CD4-positive, alpha-beta memory T cell (primary cell): ENCODE results near the gene AKAP7. TPM values are rescaled to one million over a fixed set of nuclear protein-coding genes. Genes with fewer than 3 reads are reported as not detected.
A peak's percentile ranks its signal among the peaks of the same experiment; 100 is the strongest.

ENCODE experiments used
- CTCF ChIA-PET: fragments of 350-600 bp; sonication (Branson Sonifier 250); formaldehyde crosslinking; loops from one replicate; lab custom pipeline; 2021; ENCODE audit warnings: inconsistent platforms; ENCODE audit not compliant: partially characterized antibody; lab: Charles Lee
- POLR2A ChIA-PET: fragments of 350-600 bp; sonication (Branson Sonifier 250); formaldehyde crosslinking; loops from one replicate; lab custom pipeline; 2021; ENCODE audit not compliant: partially characterized antibody; lab: Charles Lee
- DNase-seq, 5 donors: peaks; one replicate each; pipeline versions ENCODE4 v3.0.0 to v3.0.0-alpha.2; 2020 to 2022; ENCODE audit warnings: mixed read lengths in 1 of 5
- H3K27ac ChIP-seq: one replicate; pipeline ENCODE4 v1.7.0; 2013; ENCODE audit warnings: low read depth, low read length
- H3K27me3 ChIP-seq: 2 replicates; pipeline ENCODE4 v1.7.0; 2013; ENCODE audit warnings: mild to moderate bottlenecking, low read length, moderate library complexity; ENCODE audit not compliant: insufficient read depth
- H3K36me3 ChIP-seq: 2 replicates; pipeline ENCODE4 v1.7.0; 2013; ENCODE audit warnings: mild to moderate bottlenecking, low read length, moderate library complexity; ENCODE audit not compliant: insufficient read depth
- H3K4me1 ChIP-seq: 2 replicates; pipeline ENCODE4 v1.7.0; 2013; ENCODE audit warnings: mild to moderate bottlenecking, low read length, moderate library complexity; ENCODE audit not compliant: insufficient read depth
- H3K4me3 ChIP-seq, 2 donors: one replicate each; pipeline ENCODE4 v1.7.0; 2013; ENCODE audit warnings: low read length in 2 of 2, mild to moderate bottlenecking in 1 of 2
- H3K9me3 ChIP-seq, 2 donors: one replicate each; pipeline ENCODE4 v1.7.0; 2013; ENCODE audit warnings: low read length in 2 of 2, control low read depth in 1 of 2; ENCODE audit not compliant: control insufficient read depth in 1 of 2
- H3K27ac Mint-ChIP-seq, 7 donors: one replicate each; pipeline ENCODE4 v1.8.0; 2020 to 2021; ENCODE audit warnings: mixed read lengths in 7 of 7, mild to moderate bottlenecking in 6 of 7, inconsistent platforms in 3 of 7, moderate library complexity in 3 of 7
- H3K27me3 Mint-ChIP-seq, 2 donors: one replicate each; pipeline ENCODE4 v1.8.0; 2020 to 2021; ENCODE audit warnings: mixed read lengths in 2 of 2
- H3K36me3 Mint-ChIP-seq, 2 donors: one replicate each; pipeline ENCODE4 v1.8.0; 2020 to 2021; ENCODE audit warnings: mixed read lengths in 2 of 2, inconsistent platforms in 1 of 2, mild to moderate bottlenecking in 1 of 2
- H3K4me1 Mint-ChIP-seq, 4 donors: one replicate each; pipeline ENCODE4 v1.8.0; 2020 to 2021; ENCODE audit warnings: mixed read lengths in 4 of 4, mild to moderate bottlenecking in 1 of 4
- H3K4me3 Mint-ChIP-seq, 8 donors: one replicate each; pipeline ENCODE4 v1.8.0; 2020 to 2021; ENCODE audit warnings: mixed read lengths in 8 of 8, mild to moderate bottlenecking in 7 of 8, moderate library complexity in 6 of 8, inconsistent platforms in 3 of 8
- H3K9me3 Mint-ChIP-seq, 8 donors: one replicate each; pipeline ENCODE4 v1.8.0; 2020 to 2021; ENCODE audit warnings: mixed read lengths in 8 of 8, mild to moderate bottlenecking in 5 of 8, inconsistent platforms in 3 of 8, moderate library complexity in 1 of 8
- intact Hi-C: fragments of 100-400 bp; cut with micrococcal nuclease; formaldehyde crosslinking; loops from one replicate; pipeline ENCODE4 v1.15.1; 2023
- polyA plus RNA-seq, 2 donors: library from polyadenylated mRNA; unstranded; fragments of 300-500 nt; fragmentation: Illumina TruSeq; gene quantifications; one replicate each; pipeline ENCODE4 v1.2.3, GENCODE V29; 2021
- total RNA-seq, 2 experiments: library from RNA; stranded (reverse); gene quantifications; one replicate each; pipeline ENCODE4 v1.2.3, GENCODE V29; 2021

AKAP7 gene
- total and polyA plus RNA-seq, 4 experiments from 2014 or later, result 14.5 to 19.0 (median 15.8) TPM

DNA sequence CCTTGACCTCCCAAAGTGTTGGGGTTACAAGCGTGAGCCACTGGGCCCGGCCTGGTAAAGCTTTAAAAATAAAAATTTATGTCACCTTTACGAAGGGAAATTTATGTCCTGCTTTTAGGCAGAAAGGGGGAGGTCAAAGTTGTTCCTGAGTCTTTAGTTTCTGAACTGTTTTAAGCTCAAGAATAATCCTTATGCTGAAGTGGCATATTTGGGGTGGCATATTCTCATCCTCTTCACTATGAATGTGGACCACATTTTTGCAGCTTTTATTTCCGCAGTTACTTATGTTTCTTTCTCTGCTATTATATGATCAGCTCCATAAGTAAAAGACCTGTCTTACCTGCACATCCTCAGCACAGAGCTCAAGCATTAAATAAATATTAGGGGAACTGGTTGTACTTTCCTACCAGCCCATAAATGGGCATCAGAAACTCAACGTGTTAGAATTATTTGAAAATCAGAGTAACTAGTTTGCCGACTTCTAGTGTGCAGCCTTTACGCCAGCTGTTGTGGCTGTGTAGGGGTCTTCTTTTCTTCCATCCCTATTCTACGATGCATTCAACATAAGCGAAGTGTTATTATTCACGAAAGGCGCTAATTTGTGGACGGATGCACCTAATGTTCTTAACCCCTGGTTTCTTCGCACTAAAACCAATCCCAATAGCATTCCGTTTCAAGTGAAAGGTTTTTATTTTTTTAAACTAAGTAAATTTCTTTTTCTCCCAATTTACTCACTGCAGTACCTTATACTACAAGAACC lies 867 bp upstream of the AKAP7 start:
- peak overlapping the region; percentile 87 to 94 (median 91) for H3K4me3 Mint-ChIP-seq
- Histone ChIP-seq H3K9me3 (no peaks in the 10 kb centered on the region), H3K27ac (no peak overlapping the region), H3K4me3 (no peak overlapping the region), H3K27me3 (no peaks in the 10 kb centered on the region), H3K36me3 (no peaks in the 10 kb centered on the region), H3K4me1 (peaks cover 17% of the 10 kb centered on the region)
- ChIA-PET POLR2A (interaction anchor here (1.8 kb wide), 1 partner anchor 65 kb away, joined by 6 read pairs; no protein-coding TSS in a partner anchor), CTCF (interaction anchor here (1.2 to 1.4 kb wide), 4 partner anchors 18 to 399 kb away, joined by 3 to 5 read pairs (median 4); no protein-coding TSS in a partner anchor)
- H3K36me3 Mint-ChIP-seq, result peaks cover 0 to 5% of the 10 kb centered on the region in 2 donors
- H3K27ac Mint-ChIP-seq, result peak overlapping the region in 5 of 7 donors; percentile 70 to 95 (median 92)
- intact Hi-C loops, result no loop called here
- no peak for DNase-seq
- peaks cover 8 to 26% (median 18%) of the 10 kb centered on the region in 4 donors for H3K4me1 Mint-ChIP-seq
- H3K9me3 Mint-ChIP-seq, result no peaks in the 10 kb centered on the region
- peaks cover 1 to 5% of the 10 kb centered on the region in 2 donors for H3K27me3 Mint-ChIP-seq

DNA sequence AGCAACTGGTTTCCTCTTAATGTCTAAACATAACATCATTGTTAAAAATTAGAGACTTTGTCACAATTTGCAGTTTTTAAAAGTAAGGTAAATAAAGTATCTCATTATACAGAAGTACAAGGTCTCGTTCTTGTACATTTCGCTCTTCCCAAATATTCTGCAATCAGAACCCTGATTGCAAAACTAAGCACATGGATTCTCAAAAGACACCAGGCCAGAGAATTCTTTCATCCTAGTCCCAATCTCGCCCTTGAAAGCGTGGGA lies 355 bp upstream of the AKAP7 start:
- peaks cover 17% of the 10 kb centered on the region for H3K4me1 ChIP-seq
- Mint-ChIP-seq H3K36me3 (peaks cover 0 to 5% of the 10 kb centered on the region in 2 donors), H3K4me3 (peak overlapping the region; percentile 87 to 94 (median 91)), H3K4me1 (peaks cover 12 to 31% (median 22%) of the 10 kb centered on the region in 4 donors), H3K27me3 (peaks cover 1 to 5% of the 10 kb centered on the region in 2 donors), H3K27ac (peak overlapping the region; percentile 47 to 95 (median 87)), H3K9me3 (no peaks in the 10 kb centered on the region)
- H3K36me3 ChIP-seq, result no peaks in the 10 kb centered on the region
- peak overlapping the region in 1 of 2 donors; percentile 42 for H3K4me3 ChIP-seq
- H3K27ac ChIP-seq, result peak overlapping the region; percentile 27
- intact Hi-C loops, result loop anchor here (5.0 kb wide), 1 partner anchor 73 kb away; the partner anchor contains the start of gene EPB41L2
- ChIA-PET POLR2A (interaction anchor here (1.8 kb wide), 1 partner anchor 65 kb away, joined by 6 read pairs; no protein-coding TSS in a partner anchor), CTCF (no interaction called here)
- H3K9me3 ChIP-seq, result no peaks in the 10 kb centered on the region
- H3K27me3 ChIP-seq, result no peaks in the 10 kb centered on the region
- DNase-seq, result no peak

DNA sequence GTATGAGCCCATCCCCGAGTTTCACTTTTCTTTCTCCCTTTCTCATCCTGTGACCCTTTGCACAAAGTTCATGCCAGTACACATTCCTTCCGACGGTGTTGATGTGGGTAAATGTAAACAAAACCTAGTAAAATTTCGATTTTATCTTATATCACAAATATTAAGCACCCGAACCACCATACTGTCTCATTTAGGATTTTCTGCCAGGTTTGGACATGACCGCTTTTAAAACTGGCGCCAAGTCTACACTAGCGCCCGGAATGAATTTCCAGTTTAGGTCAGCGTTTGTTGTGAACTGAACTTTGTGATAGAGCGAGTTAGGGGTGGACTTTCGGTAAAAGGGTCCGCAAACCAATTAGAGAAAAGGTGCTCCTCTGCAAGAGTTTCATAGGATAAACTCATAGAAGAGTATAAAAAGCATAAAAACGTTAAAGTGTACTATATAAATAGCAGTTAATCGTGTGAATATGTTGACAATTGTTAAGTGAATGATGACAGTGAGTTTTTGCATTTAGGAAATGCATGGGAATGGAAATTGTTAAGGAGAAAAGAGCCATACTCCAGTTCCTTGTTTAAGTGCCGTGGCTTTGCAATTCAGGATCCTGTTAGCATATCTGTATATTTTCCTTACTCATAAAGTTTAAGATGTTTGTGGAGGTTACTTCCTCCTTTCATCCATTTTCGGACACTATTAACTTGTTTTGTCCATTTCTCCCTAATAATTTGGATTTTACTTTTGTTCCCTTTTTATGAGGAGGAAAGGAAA lies 937 bp downstream of the AKAP7 start:
- peak overlapping the region; percentile 92 to 98 (median 94) for H3K4me3 Mint-ChIP-seq
- peaks cover 0 to 5% of the 10 kb centered on the region in 2 donors for H3K36me3 Mint-ChIP-seq
- no peaks in the 10 kb centered on the region for H3K9me3 ChIP-seq
- no peak for DNase-seq
- H3K27me3 Mint-ChIP-seq, result peaks cover 0 to 5% of the 10 kb centered on the region in 2 donors
- H3K27me3 ChIP-seq, result no peaks in the 10 kb centered on the region
- H3K27ac ChIP-seq, result peak overlapping the region; percentile 13
- peak overlapping the region; percentile 58 to 67 for H3K4me3 ChIP-seq
- H3K4me1 Mint-ChIP-seq, result peaks cover 12 to 32% (median 22%) of the 10 kb centered on the region in 4 donors
- H3K9me3 Mint-ChIP-seq, result no peaks in the 10 kb centered on the region
- ChIA-PET POLR2A (interaction anchor here (1.8 kb wide), 1 partner anchor 63 kb away, joined by 6 read pairs; no protein-coding TSS in a partner anchor), CTCF (interaction anchor here (1.1 kb wide), 1 partner anchor 398 kb away, joined by 3 read pairs; no protein-coding TSS in a partner anchor)
- H3K27ac Mint-ChIP-seq, result peak overlapping the region; percentile 74 to 96 (median 93)
- intact Hi-C loops, result loop anchor here (5.0 kb wide), 1 partner anchor 74 kb away; the partner anchor contains the start of gene EPB41L2
- peaks cover 17% of the 10 kb centered on the region for H3K4me1 ChIP-seq
- no peaks in the 10 kb centered on the region for H3K36me3 ChIP-seq

GRCh38 chr6:131139599-131139998 lies 4.3 kb downstream of the AKAP7 start:
- Histone ChIP-seq H3K4me3 (no peak overlapping the region), H3K27me3 (no peaks in the 10 kb centered on the region), H3K9me3 (no peaks in the 10 kb centered on the region), H3K27ac (no peak overlapping the region), H3K4me1 (peaks cover 14% of the 10 kb centered on the region), H3K36me3 (no peaks in the 10 kb centered on the region)
- H3K4me1 Mint-ChIP-seq, result peaks cover 12 to 32% (median 21%) of the 10 kb centered on the region in 4 donors
- ChIA-PET POLR2A (no interaction called here), CTCF (interaction anchor here (0.5 to 2.6 kb wide), 3 partner anchors 10 to 489 kb away, joined by 3 to 8 read pairs (median 3); partner anchors contain the start of gene MED23)
- H3K4me3 Mint-ChIP-seq, result peak overlapping the region in 1 of 8 donors; percentile 17
- intact Hi-C loops, result loop anchor here (5.0 kb wide), 1 partner anchor 77 kb away; the partner anchor contains the start of gene EPB41L2
- peaks cover 0 to 3% of the 10 kb centered on the region in 2 donors for H3K27me3 Mint-ChIP-seq
- peaks cover 3 to 7% of the 10 kb centered on the region in 2 donors for H3K36me3 Mint-ChIP-seq
- no peak for DNase-seq
- H3K27ac Mint-ChIP-seq, result peak overlapping the region in 2 of 7 donors; percentile 21 to 86
- no peaks in the 10 kb centered on the region for H3K9me3 Mint-ChIP-seq

GRCh38 chr6:131143319-131143718 lies 8.1 kb downstream of the AKAP7 start:
- no peaks in the 10 kb centered on the region for H3K27me3 ChIP-seq
- no peaks in the 10 kb centered on the region for H3K9me3 ChIP-seq
- DNase-seq, result no peak
- no peak overlapping the region for H3K27ac ChIP-seq
- Mint-ChIP-seq H3K27ac (no peak overlapping the region), H3K4me1 (peaks cover 4 to 13% (median 5%) of the 10 kb centered on the region in 4 donors), H3K9me3 (no peaks in the 10 kb centered on the region), H3K27me3 (no peaks in the 10 kb centered on the region), H3K36me3 (peaks cover 10 to 14% of the 10 kb centered on the region in 2 donors), H3K4me3 (no peak overlapping the region)
- H3K4me3 ChIP-seq, result no peak overlapping the region
- no peaks in the 10 kb centered on the region for H3K4me1 ChIP-seq
- POLR2A ChIA-PET, result no interaction called here
- CTCF ChIA-PET, result no interaction called here
- intact Hi-C loops, result no loop called here
- no peaks in the 10 kb centered on the region for H3K36me3 ChIP-seq

- no peaks in the 10 kb centered on the region for H3K4me1 Mint-ChIP-seq
- ChIA-PET POLR2A (no interaction called here), CTCF (no interaction called here)
- H3K36me3 Mint-ChIP-seq, result peaks cover 10 to 14% of the 10 kb centered on the region in 2 donors
- Histone ChIP-seq H3K4me3 (no peak overlapping the region), H3K4me1 (no peaks in the 10 kb centered on the region), H3K9me3 (no peaks in the 10 kb centered on the region), H3K27ac (no peak overlapping the region), H3K36me3 (no peaks in the 10 kb centered on the region), H3K27me3 (no peaks in the 10 kb centered on the region)
- no peak for DNase-seq
- no peak overlapping the region for H3K27ac Mint-ChIP-seq
- H3K27me3 Mint-ChIP-seq, result no peaks in the 10 kb centered on the region
- no peaks in the 10 kb centered on the region for H3K9me3 Mint-ChIP-seq
- no peak overlapping the region for H3K4me3 Mint-ChIP-seq
- intact Hi-C loops, result no loop called here
Measured at GRCh38 chr6:131146865-131147264, 11.6 kb downstream of the AKAP7 start.
